Body of pancreas (tissue), 4 donors: ENCODE results near the gene COL27A1.

Experiments used
- CTCF ChIP-seq, 7 experiments: fragments of 450-650 bp in 4 of 7; fragments of 200-600 bp in 3 of 7; sonication (generic) in 3 of 7; IDR thresholded peaks; one replicate each; pipeline ENCODE4 v1.5.1; 2016 to 2019; ENCODE audit warnings: antibody characterized with exemption in 7 of 7
- POLR2A ChIP-seq, 3 donors: fragments of 450-650 bp; IDR thresholded peaks; one replicate each; pipeline ENCODE4 v1.6.1; 2016; ENCODE audit warnings: antibody characterized with exemption in 3 of 3, mild to moderate bottlenecking in 2 of 3

- TF ChIP-seq CTCF (IDR thresholded peaks at IDR 0.05) (no peak), POLR2A (IDR thresholded peaks at IDR 0.05) (no peak)
Measured at GRCh38 chr9:114231719-114232449, 76.5 kb downstream of the COL27A1 start.
